ENCODE results near the gene CACNG8.

The CACNG8 gene

DNA sequence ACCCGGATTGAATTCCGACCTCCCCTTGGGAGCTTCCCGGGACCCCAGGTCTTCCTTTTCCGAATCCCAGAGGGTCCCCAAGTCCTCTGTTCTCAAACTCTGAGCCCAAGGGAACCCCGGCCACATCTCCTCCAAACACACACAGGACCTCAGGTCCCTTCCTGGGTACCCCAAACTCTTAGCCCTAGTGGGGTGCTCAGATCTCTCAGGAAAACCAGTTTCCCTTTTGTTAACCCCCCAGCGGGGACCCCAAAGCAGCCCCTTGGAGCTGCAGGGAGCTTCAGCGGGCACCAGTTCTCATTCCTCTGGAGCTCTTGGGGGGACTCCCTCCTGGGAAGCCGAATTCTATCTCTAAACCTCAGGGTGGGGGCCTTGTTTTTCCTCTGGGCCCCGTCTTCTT, 29.5 kb downstream of the CACNG8 start:
- no peak for DNase-seq (ENCODE audit: low spot score)

DNA sequence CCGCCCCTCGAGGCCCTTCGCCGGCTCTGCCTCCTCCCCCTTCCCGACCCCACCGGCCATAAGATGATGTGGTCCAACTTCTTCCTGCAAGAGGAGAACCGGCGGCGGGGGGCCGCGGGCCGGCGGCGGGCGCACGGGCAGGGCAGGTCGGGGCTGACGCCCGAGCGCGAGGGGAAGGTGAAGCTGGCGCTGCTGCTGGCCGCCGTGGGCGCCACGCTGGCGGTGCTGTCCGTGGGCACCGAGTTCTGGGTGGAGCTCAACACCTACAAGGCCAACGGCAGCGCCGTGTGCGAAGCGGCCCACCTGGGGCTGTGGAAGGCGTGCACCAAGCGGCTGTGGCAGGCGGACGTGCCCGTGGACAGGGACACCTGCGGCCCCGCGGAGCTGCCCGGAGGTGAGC, 30.1 kb downstream of the CACNG8 start:
- DNase-seq (ENCODE audit: low spot score): no peak

DNA sequence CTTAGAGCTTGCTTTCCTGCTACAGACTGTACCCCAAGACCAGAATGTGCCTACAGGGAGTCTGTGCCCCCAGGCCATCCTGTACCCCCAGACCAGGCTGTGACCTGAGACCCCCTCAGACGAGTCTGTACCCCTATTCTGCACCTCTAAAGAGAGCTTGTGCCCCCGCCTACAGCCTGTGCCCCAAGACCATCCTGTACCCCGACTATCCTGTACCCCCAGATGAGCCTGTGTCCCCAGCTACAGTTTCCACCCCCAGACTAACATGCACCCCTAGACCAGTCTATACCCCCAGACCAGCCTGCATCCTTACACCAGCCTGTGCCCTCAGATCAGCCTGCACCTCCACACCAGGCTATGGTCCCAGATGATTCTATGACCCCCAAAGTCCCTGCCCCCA, 30.7 kb downstream of the CACNG8 start:
- no peak for DNase-seq (ENCODE audit: low spot score)

DNA sequence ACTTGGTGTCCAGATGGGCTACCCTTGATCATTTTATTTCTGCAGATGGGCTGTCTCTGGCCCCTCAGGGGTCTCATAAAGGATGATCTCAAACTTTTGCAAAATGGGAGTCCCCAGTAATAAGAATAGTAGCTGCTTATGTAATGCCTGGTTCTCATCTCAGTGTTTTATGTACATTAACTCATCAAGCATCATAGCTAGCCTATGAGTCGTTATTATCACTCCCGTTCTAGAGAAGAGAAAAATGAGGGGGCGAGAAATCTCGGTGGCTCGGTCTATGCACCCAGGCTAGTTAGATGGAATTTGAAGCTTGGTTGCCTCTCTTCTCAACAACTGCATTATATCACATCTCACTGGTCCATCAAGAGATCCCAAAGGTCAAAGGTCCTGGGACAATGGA, 32.1 kb downstream of the CACNG8 start:
- DNase-seq (ENCODE audit: low spot score): no peak

DNA sequence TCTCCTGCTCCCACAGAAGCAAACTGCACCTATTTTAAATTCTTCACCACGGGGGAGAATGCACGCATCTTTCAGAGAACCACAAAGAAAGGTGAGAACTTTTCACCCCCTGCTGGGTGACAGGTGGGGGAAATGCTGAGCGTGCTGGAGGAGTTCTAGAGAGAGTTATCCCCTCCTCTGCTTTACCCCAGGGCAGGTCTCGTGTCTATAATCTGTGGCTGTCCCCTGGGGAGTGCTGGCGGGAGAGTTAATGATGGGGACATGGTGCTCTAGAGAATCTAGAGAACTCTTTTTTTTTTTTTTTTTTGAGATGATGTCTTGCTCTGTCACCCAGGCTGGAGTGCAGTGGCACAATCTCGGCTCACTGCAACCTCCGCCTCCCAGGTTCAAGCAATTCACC, 35.5 kb downstream of the CACNG8 start:
- no peak for DNase-seq (ENCODE audit: low spot score)

DNA sequence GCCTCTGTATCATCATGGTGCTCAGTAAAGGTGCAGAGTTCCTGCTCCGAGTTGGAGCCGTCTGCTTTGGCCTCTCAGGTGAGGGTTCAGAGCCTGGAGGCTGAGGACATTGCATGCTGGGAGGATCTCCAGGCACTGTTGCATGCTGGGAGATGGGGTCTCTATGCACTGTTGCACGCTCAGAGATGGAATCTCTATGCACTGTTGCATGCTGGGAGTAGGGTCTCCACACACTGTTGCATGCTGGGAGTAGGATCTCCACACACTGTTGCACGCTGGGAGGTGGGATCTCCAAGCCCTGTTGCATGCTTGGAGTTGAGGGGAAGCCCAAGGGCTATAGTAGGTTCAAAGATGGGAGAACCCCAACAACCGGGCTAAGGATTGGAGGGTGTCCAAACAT, 37.0 kb downstream of the CACNG8 start:
- DNase-seq (ENCODE audit: low spot score): no peak

DNA sequence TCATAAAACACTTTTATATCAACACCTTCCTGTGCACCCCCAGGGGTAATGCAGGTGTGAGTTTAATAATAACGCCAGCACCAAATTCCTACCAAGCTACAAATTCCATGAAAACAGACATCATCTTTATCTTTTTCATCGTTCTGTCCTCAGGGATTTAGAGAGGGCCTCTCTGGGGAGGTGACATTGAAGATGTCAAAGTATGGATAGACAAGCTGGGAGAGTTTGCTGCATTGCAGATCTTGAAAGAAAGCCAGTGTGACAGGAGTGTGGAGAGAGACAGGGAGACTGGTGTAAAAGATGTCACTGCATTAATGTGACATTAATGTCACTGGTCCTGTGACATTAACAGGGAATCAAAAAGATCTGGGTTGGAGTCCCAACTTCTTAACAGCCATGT, 38.8 kb downstream of the CACNG8 start:
- no peak for DNase-seq (ENCODE audit: low spot score)

DNA sequence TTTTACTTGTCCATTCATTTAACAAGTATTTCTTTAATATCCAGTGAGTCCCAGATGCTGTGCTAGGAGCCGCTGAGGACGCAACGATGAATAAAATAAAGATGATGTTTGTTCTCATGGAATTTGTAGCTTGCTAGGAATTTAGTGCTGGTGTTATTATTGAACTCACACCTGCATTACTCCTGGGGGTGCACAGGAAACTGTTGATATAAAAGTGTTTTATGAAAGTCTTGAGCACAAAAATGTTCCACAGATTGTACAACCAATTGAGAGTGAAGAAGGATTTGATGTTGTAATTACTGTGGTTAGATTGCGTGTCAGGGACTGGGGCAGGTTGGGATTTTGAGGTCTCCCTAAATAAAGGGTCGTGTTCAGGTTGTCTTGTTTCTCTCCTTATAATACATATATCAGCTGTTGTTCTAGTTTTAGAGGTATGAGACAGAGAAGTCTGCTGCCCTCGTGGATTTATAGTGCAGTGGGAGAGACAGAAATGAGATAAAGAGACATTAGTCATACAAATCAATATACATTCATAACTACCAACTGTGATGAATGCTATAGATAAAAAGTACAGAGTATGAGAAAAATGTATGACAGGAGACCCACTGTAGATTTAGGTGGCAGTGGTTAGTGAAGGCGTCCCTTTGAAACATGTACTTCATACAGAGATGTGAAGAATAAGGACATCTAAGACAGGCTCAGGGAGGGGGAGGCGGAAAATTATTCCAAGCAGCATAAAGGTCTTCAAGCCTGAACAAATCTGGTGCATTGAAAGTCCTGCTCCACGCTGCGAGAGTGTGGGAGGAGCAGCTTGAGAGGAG, 40.0 kb downstream of the CACNG8 start:
- no peak for DNase-seq (ENCODE audit: low spot score)

DNA sequence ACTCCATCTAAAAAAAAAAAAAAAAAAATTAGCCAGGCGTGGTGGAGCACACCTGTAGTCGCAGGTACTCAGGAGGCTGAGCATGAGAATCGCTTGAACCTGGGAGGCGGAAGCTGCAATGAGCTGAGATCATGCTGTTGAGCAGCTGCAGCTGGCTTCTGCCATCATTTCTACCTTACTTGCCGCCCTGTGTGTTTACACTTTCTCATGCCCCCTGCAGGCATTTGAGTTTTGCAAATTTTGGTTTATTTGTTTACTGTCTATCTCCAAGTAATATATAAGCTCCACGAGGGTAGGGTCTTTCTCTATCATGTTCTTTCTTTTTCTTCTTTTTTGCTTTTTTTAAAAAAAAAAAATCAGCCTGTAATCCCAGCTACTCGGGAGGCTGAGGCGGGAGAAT, 46.7 kb downstream of the CACNG8 start:
- DNase-seq (ENCODE audit: low spot score): no peak

DNA sequence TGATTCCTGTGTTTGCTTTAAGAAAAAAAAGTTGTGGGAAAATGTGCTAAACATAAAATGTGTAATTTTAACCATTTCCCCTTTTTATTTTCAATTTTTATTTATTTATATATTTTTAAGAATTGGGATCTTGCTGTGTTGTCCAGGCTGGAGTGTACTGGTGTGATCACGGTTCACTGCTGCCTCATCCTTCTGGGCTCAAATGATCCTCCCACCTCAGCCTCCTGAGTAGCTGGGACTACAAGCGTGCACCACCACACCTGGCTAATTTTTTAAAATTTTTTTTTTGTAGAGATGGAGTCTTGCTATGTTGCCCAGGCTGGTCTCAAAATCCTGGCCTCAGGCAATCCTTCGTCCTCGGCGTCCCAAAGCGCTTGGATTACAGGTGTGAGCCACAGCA, 47.7 kb downstream of the CACNG8 start:
- DNase-seq (ENCODE audit: low spot score): no peak

DNA sequence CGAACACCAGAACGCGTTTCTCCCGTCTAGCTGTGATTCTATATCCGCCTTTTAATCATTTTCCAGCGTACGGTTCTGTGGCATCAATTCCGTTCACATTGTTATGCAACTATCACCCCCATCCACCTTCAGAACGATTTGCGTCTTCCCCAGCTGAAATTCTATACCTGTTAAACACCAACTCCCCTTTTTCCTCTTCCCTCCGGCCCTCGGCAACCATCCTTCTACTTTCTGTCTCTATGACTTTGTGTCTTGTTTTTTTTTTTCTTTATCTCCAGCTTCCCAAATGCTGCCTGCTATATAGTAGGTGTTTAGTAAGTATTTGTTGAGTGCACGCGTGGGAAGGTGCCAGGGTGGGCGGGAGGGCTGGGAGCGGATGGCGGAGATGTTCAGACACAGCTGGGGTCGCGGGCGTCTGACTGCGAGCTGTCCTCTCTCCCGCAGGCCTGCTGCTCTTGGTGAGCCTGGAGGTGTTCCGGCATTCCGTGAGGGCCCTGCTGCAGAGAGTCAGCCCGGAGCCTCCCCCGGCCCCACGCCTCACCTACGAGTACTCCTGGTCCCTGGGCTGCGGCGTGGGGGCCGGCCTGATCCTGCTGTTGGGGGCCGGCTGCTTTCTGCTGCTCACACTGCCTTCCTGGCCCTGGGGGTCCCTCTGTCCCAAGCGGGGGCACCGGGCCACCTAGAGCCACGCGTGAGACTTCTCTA, 48.9 kb downstream of the CACNG8 start:
- DNase-seq (ENCODE audit: low spot score): no peak

DNA sequence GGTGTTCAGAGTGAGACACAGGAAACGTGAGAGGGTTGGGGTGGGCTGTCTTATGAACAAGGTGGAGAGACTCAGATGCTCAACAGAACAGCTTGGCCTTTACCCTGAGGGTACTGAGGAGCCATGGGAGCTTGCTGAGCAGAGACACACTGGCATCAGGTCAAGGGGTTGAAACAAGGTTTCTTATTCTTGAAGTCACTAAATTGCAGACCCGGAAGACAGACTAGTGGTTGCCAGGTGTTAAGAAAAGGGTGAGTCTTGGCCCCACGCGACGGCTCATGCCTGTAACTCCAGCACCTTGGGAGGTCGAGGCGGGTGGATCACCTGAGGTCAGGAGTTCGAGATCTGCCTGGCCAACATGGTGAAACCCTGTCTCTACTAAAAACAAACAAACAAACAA, 51.1 kb downstream of the CACNG8 start:
- no peak for DNase-seq (ENCODE audit: low spot score)

DNA sequence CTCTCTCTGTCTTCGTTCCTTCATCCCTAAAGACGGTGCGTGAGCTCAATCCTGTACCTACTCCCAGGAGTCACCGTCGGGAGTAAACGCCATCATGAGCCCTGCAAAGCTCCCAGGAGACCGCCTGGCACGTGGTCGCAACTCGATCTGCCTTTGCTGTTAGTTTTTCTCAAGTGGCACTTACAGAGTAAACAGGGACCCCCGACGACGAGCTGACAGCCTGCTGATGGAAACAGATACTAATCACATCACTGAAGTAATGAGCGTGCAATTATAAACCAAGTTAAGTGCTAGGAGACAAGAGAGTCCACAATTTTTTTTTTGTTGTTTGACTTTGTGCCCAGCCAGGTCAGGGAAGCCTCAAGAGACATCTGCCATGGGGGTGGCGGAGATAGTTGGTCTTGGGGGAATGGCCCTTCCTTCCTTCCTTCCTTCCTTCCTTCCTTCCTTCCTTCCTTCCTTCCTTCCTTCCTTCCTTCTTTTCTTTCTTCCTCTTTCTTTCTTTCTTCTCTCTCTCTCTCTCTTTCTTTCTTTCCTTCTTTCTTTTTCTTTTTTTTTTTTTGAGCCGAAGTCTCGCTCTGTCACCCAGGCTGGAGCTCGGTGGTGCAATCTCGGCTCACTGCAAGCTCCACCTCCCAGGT, 52.3 kb downstream of the CACNG8 start:
- no peak for DNase-seq (ENCODE audit: low spot score)

DNA sequence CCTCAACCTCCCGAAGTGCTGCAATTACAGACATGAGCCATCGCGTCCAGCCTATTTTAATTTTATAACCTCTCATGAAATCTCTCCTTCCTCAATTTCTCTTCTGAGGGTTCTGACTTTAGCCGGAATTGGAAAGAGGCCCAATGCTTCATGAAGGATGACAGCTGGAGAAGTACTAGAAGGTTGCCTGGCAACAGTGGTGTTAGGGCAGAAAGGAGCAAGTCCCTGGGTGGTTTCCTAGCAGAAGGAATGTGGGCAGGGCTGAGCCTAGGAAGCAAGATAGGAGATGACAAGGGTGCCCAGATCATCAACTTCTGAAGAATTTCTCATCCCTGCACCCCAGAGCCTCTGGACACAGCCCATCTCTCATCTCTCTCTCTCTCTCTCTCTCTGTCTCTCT, 54.5 kb downstream of the CACNG8 start:
- DNase-seq (ENCODE audit: low spot score): no peak

DNA sequence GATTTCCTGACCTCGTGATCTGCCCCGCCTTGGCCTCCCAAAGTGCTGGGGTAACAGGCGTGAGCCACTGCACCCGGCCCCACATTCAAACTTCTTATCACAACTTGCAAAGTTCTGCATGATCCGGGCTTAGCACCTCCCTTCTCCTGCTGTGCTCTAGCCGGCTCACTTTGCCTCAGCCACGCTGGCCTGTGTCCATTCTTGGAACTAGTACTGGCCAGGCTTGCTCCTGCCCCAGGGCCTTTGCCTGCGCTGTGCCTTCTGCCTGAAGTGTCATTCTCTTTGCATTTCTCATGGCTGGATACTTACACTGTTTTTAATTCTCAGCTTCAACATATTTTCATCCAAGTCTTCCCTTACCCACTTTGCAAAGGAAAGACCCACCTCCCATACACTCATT, 58.6 kb downstream of the CACNG8 start:
- DNase-seq (ENCODE audit: low spot score): no peak

DNA sequence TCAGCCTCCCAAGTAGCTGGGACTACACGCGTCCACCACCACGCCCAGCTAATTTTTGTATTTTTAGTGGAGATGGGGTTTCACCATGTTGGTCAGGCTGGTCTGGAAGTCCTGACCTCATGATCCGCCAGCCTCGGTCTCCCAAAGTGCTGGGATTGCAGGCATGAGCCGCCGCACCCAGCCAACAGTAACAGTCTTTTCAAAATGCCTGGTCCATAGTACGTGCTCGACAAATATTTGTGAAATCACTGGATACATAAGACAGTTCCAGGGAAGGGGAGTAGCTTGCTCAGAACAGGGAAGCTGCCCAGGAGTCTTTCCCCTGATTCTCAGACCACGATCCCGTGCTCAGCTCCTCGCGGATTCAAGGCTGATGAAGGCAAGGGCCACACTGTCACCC, 59.2 kb downstream of the CACNG8 start:
- no peak for DNase-seq (ENCODE audit: low spot score)

DNA sequence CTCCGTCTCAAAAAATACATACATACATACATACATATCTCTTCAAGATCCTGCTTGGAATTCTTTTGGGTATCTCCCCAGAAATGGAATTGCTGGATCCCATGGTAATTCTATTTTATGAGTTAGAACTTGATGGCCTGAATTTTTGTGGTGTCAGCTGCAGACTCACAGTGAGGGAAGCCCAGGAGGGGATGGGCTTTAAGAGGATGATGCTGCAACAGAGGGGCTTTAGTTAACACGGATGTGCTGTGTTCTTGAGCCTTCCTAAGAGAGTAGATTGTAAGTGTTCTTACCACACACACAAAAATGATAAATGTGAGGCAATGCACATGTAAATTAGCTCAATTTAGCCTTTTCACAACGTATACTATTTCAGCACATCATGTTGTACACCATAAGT, 60.5 kb downstream of the CACNG8 start:
- DNase-seq (ENCODE audit: low spot score): no peak

DNA sequence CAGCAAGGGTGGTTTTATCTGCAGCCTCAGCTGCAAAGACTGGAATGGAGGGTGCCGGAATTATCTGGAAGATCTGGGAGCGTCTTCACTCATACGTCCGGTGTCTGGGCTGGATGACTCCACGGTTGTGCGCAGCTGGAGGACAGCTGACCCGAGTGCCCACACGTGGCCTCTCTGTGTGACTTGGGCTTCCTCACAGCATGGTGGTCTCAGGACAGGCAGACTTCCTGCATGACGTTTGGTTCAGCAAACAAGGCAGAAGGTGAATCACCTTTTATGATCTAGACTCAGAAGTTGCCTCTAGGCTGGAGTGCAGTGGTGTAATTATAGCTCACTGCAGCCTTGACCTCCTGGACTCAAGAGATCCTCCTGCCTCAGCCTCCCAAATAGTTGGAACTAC, 61.9 kb downstream of the CACNG8 start:
- DNase-seq (ENCODE audit: low spot score): no peak

DNA sequence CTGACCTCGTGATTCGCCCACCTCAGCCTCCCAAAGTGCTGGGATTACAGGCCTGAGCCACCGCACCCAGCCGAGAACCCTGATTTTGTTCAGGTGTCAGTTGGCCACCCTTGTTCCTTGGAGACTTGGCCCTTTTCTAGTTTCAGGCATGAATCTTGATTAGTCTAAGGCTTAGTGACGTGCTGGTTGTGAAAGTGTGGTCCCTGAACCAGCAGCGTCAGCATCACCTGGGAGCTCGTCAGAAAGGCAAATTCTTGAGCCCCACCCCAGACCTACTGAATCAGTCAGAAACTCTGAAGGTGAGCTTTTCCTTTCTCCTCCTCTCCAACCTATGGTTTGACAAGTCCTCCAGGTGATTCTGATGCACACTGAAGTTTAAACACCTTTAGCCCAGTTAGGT, 63.9 kb downstream of the CACNG8 start:
- no peak for DNase-seq (ENCODE audit: low spot score)

DNA sequence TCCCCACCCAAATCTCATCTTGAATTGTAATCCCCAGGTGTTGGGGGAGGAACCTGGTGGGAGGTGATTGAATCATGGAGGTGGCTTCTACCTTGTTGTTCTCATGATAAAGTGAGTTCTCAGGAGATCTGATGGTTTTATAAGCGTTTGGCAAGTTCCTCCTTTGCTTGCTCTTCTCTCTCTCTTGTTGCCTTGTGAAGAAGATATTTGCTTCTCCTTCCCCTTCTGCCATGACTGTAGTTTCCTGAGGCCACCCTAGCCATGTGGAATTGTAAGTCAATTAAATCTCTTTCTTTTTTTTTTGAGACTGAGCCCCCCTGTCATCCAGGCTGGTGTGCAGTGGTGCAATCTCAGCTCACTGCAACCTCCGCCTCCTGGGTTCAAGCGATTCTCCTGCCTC, 66.6 kb downstream of the CACNG8 start:
- no peak for DNase-seq (ENCODE audit: low spot score)

DNA sequence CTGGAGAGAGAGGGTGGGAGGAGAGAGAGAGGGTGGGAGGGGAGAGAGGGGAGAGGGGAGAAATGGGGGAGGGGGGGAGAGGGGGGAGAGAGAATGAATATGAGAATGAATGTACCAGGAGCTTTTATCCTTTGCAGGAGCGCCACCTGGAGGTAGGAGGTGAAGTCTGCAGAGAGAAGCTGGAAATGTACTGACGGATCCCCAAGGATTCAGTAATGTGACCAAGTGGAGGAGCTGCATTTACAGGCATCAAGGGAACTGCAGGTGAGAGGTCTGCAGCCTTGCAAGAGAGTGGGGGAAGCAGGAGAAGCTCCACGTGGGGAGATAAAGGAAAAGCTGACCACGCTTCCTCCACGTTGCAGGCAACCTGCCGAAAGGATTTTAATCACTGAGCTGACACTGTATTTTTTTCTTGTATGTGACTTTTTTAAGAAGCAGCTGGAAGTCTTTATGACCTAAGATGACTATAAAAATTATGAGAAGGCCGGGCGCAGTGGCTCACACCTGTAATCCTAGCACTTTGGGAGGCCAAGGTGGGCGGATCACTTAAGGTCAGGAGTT, 67.3 kb downstream of the CACNG8 start:
- no peak for DNase-seq (ENCODE audit: low spot score)

DNA sequence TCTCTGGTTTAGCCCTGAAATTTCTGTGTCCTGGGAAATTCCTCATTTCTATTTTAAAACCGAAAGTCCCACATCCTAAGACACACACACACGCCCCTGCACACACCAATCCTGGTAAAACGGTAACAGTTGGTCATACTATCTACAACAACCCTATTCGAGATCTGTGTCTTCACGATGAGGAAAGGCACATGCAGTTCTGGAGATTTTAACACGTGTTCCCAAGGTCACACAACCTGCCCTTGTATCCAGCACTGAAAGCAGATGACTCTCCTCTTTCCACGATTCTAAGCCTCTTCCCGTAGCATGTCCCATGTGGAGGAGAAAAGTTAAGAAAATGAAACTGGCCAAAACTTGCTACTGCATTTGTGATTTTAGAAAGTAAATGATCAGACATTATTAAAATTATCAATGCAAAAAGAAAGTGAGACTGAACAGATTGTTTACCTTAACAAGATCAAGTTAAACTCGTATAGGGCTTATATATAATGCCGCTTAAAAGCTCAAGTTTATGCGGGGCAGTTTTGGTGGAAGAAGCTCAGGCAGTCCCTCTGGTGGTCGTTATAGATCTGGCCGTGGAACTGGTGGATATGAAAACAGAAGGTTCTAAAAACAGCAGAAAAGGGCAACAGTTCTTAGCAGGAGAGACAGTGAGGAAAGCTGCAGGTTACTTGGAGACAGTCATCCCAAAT, 68.3 kb downstream of the CACNG8 start:
- no peak for DNase-seq (ENCODE audit: low spot score)

All from left forelimb (tissue), 1 donor.